ENCODE measurements around the gene ENSA. TPM values are rescaled to one million over a fixed set of nuclear protein-coding genes. Genes with fewer than 3 reads are reported as not detected.
A peak's percentile ranks its signal among the peaks of the same experiment; 100 is the strongest.

The ENSA gene
- total and polyA plus RNA-seq, 4 donors: 19.0 to 59.8 (median 55.3) TPM

DNA sequence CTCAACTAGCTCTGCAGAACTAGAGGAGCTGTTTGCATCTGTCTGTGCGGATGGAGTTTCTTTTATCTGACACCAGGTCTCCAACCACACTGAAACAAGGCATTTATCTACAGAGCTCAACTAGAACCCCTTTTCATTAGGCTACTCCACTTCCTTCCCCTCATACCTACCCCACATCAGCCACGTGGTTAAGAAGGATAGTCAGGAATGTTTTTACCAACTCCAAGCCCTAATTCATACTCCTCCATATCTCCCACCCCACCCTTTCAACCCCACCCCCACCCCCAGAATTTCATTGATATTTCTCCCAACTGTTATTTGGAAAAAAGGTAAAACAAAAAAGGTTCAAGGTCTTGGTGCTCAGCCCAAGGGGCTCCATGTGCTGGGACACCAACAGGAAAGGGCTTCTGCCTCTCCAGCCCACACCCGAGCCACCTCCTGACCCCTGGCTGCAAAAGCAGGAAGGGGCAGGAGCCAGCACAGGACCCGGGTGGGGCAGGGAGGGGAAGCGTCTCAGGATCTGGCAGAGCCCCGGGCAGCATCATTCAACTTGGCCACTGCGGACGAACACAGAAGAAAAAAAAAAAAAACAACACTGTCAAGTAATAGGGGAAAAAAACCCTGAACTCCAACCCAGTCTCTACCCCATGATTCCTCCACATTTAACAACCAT, 7.0 kb downstream of the ENSA start:
- no peak overlapping the region for H3K9ac ChIP-seq (ENCODE audit: low read depth in 1 of 2, low read length in 2 of 2)
- no peak for DNase-seq (ENCODE audit: low spot score)
- WGBS: 57% methylated on average over 8 of the region's 8 CpGs

DNA sequence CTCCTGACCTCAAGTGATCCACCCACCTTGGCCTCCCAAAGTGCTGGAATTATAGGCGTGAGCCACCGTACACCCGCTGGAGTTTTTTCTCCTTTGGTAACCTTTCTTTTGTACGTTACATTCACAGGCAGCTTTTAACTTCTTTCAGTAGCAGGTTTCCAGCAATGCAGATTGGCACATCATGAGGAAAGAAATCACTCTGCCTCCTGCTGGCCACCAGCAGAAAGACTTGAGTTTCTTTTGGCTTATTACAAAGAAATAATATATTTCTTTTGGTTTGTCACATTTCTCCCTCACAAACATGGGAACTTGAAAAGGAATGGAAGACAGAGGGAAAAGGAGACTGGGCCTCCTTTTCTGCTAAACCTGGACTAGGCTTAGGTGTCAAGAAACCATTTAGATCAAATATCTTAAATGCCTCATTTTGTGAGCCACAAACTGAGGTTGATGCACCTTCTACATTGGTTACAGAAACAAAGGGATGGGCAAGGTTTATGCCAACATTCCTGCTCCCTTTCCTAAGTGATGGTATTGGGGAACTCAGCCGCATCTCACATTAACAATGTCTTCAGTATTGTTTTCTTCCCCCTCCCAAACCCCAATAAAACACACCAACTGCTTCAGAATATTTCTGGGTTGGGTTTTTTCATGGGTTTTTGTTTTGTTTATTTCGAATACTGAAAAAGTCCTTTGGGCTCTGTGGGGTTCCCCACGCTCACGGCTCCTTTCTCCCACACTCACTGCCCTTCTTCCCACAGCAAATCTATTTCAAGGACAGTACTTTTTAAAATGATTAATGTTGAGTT, 7.7 kb downstream of the ENSA start:
- peaks cover 5 to 33% (median 28%) of the 10 kb centered on the region in 4 donors for H3K36me3 ChIP-seq (ENCODE audit: control insufficient read depth in 4 of 4, insufficient read depth in 3 of 4, low read depth in 1 of 4, low read length in 3 of 4)

More for the DNA sequence above, 7.0 kb downstream of the ENSA start:
- Histone ChIP-seq H3K4me1 (ENCODE audit: control insufficient read depth in 4 of 4, insufficient read depth in 4 of 4, low read length in 3 of 4) (peaks cover 0 to 18% (median 11%) of the 10 kb centered on the region in 4 donors), H3K36me3 (ENCODE audit: control insufficient read depth in 4 of 4, insufficient read depth in 3 of 4, low read depth in 1 of 4, low read length in 3 of 4) (peaks cover 7 to 38% (median 32%) of the 10 kb centered on the region in 4 donors), H3K4me3 (ENCODE audit: low read depth in 1 of 3, low read length in 3 of 3) (no peak overlapping the region), H3K27ac (ENCODE audit: low read depth in 1 of 2, low read length in 2 of 2) (peak overlapping the region in 1 of 2 donors; percentile 58), H3K27me3 (ENCODE audit: control insufficient read depth in 4 of 4, insufficient read depth in 4 of 4, low read length in 3 of 4) (no peaks in the 10 kb centered on the region), H3K9me3 (ENCODE audit: control insufficient read depth in 4 of 4, low read length in 3 of 4) (no peaks in the 10 kb centered on the region)
- TF ChIP-seq NR2F2 (IDR thresholded peaks at IDR 0.05) (peak; percentile 78), RXRA (IDR thresholded peaks at IDR 0.05) (no peak)

More for the DNA sequence above, 7.7 kb downstream of the ENSA start:
- TF ChIP-seq FOXA2 (IDR thresholded peaks at IDR 0.05) (no peak), RXRA (IDR thresholded peaks at IDR 0.05) (peak in 1 of 2 donors; percentile 8), RAD21 (IDR thresholded peaks at IDR 0.05) (peak; percentile 86 to 88), YY1 (IDR thresholded peaks at IDR 0.05) (no peak)
- TF ChIP-seq, protein P1, sequence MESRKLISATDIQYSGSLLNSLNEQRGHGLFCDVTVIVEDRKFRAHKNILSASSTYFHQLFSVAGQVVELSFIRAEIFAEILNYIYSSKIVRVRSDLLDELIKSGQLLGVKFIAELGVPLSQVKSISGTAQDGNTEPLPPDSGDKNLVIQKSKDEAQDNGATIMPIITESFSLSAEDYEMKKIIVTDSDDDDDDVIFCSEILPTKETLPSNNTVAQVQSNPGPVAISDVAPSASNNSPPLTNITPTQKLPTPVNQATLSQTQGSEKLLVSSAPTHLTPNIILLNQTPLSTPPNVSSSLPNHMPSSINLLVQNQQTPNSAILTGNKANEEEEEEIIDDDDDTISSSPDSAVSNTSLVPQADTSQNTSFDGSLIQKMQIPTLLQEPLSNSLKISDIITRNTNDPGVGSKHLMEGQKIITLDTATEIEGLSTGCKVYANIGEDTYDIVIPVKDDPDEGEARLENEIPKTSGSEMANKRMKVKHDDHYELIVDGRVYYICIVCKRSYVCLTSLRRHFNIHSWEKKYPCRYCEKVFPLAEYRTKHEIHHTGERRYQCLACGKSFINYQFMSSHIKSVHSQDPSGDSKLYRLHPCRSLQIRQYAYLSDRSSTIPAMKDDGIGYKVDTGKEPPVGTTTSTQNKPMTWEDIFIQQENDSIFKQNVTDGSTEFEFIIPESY (IDR thresholded peaks at IDR 0.05): no peak
- TF ChIP-seq, protein P2, sequence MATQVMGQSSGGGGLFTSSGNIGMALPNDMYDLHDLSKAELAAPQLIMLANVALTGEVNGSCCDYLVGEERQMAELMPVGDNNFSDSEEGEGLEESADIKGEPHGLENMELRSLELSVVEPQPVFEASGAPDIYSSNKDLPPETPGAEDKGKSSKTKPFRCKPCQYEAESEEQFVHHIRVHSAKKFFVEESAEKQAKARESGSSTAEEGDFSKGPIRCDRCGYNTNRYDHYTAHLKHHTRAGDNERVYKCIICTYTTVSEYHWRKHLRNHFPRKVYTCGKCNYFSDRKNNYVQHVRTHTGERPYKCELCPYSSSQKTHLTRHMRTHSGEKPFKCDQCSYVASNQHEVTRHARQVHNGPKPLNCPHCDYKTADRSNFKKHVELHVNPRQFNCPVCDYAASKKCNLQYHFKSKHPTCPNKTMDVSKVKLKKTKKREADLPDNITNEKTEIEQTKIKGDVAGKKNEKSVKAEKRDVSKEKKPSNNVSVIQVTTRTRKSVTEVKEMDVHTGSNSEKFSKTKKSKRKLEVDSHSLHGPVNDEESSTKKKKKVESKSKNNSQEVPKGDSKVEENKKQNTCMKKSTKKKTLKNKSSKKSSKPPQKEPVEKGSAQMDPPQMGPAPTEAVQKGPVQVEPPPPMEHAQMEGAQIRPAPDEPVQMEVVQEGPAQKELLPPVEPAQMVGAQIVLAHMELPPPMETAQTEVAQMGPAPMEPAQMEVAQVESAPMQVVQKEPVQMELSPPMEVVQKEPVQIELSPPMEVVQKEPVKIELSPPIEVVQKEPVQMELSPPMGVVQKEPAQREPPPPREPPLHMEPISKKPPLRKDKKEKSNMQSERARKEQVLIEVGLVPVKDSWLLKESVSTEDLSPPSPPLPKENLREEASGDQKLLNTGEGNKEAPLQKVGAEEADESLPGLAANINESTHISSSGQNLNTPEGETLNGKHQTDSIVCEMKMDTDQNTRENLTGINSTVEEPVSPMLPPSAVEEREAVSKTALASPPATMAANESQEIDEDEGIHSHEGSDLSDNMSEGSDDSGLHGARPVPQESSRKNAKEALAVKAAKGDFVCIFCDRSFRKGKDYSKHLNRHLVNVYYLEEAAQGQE (IDR thresholded peaks at IDR 0.05): no peak
- TF ChIP-seq, protein P3, sequence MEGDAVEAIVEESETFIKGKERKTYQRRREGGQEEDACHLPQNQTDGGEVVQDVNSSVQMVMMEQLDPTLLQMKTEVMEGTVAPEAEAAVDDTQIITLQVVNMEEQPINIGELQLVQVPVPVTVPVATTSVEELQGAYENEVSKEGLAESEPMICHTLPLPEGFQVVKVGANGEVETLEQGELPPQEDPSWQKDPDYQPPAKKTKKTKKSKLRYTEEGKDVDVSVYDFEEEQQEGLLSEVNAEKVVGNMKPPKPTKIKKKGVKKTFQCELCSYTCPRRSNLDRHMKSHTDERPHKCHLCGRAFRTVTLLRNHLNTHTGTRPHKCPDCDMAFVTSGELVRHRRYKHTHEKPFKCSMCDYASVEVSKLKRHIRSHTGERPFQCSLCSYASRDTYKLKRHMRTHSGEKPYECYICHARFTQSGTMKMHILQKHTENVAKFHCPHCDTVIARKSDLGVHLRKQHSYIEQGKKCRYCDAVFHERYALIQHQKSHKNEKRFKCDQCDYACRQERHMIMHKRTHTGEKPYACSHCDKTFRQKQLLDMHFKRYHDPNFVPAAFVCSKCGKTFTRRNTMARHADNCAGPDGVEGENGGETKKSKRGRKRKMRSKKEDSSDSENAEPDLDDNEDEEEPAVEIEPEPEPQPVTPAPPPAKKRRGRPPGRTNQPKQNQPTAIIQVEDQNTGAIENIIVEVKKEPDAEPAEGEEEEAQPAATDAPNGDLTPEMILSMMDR (IDR thresholded peaks at IDR 0.05; ENCODE audit: low read depth, low read length, missing input control): peak; percentile 80
- TF ChIP-seq, protein P4, sequence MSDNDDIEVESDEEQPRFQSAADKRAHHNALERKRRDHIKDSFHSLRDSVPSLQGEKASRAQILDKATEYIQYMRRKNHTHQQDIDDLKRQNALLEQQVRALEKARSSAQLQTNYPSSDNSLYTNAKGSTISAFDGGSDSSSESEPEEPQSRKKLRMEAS (IDR thresholded peaks at IDR 0.05): no peak
- Histone ChIP-seq H3K9ac (ENCODE audit: low read depth in 1 of 2, low read length in 2 of 2) (peak overlapping the region; percentile 3 to 43), H3K27me3 (ENCODE audit: control insufficient read depth in 4 of 4, insufficient read depth in 4 of 4, low read length in 3 of 4) (no peaks in the 10 kb centered on the region), H3K9me3 (ENCODE audit: control insufficient read depth in 4 of 4, low read length in 3 of 4) (no peaks in the 10 kb centered on the region), H3K4me1 (ENCODE audit: control insufficient read depth in 4 of 4, insufficient read depth in 4 of 4, low read length in 3 of 4) (peaks cover 0 to 18% (median 10%) of the 10 kb centered on the region in 4 donors), H3K4me3 (ENCODE audit: low read depth in 1 of 3, low read length in 3 of 3) (no peak overlapping the region), H3K27ac (ENCODE audit: low read depth in 1 of 2, low read length in 2 of 2) (peak overlapping the region; percentile 30 to 58)
- 55% methylated on average over 8 of the region's 8 CpGs for WGBS
- peak; percentile 51 for DNase-seq (ENCODE audit: low spot score)
